NCI-H2196 treated with DMSO at 0.1 percent for 48 hours (cell line): ENCODE data around the gene RHBDF2.

Experiments used
- DNase-seq: peaks from one replicate; lab custom pipeline; 2025; ENCODE audit not compliant: unreplicated experiment; lab: John Stamatoyannopoulos, UW

The RHBDF2 gene

GRCh38 chr17:76502341-76503211 is 1.4 kb upstream of the RHBDF2 start:
- DNase-seq = no peak

GRCh38 chr17:76501827-76502307 is 644 bp upstream of the RHBDF2 start:
- no peak for DNase-seq

- DNase-seq = no peak
These were observed 541 bp downstream of the RHBDF2 start for GRCh38 chr17:76500747-76501017.

GRCh38 chr17:76500074-76500746 is 1.0 kb downstream of the RHBDF2 start:
- no peak for DNase-seq

- no peak for DNase-seq
These were observed 2.0 kb downstream of the RHBDF2 start for GRCh38 chr17:76499267-76499667.

GRCh38 chr17:76498876-76499251 is 2.4 kb downstream of the RHBDF2 start:
- no peak for DNase-seq

GRCh38 chr17:76497979-76498875 is 3.0 kb downstream of the RHBDF2 start:
- no peak for DNase-seq

- DNase-seq = no peak
These were observed 3.6 kb downstream of the RHBDF2 start for GRCh38 chr17:76497699-76497978.

GRCh38 chr17:76496464-76496863 is 4.8 kb downstream of the RHBDF2 start:
- no peak for DNase-seq

GRCh38 chr17:76495663-76496400 is 5.4 kb downstream of the RHBDF2 start:
- no peak for DNase-seq

- DNase-seq = no peak
These were observed 7.6 kb downstream of the RHBDF2 start for GRCh38 chr17:76493505-76494167.

GRCh38 chr17:76492989-76493501 is 8.2 kb downstream of the RHBDF2 start:
- DNase-seq = no peak

- no peak for DNase-seq
These were observed 8.9 kb downstream of the RHBDF2 start for GRCh38 chr17:76492123-76492988.

- no peak for DNase-seq
These were observed 9.7 kb downstream of the RHBDF2 start for GRCh38 chr17:76491271-76492122.

GRCh38 chr17:76490112-76490710 is 11.0 kb downstream of the RHBDF2 start:
- DNase-seq = no peak

GRCh38 chr17:76487451-76488192 is 13.6 kb downstream of the RHBDF2 start:
- DNase-seq = no peak

- no peak for DNase-seq
These were observed 15.7 kb downstream of the RHBDF2 start for GRCh38 chr17:76485569-76485968.
